NCI-H2227 (cell line): Measurements from ENCODE around the gene OVCH2.
"Not testable (repeated sequence)": the region's sequence is repeated elsewhere in the genome, so short reads cannot be mapped to it uniquely, and the experiment has no call there.

Source experiments
- DNase-seq: peaks from one replicate; lab custom pipeline; 2025; ENCODE audit not compliant: unreplicated experiment; lab: John Stamatoyannopoulos, UW

The OVCH2 gene

DNA sequence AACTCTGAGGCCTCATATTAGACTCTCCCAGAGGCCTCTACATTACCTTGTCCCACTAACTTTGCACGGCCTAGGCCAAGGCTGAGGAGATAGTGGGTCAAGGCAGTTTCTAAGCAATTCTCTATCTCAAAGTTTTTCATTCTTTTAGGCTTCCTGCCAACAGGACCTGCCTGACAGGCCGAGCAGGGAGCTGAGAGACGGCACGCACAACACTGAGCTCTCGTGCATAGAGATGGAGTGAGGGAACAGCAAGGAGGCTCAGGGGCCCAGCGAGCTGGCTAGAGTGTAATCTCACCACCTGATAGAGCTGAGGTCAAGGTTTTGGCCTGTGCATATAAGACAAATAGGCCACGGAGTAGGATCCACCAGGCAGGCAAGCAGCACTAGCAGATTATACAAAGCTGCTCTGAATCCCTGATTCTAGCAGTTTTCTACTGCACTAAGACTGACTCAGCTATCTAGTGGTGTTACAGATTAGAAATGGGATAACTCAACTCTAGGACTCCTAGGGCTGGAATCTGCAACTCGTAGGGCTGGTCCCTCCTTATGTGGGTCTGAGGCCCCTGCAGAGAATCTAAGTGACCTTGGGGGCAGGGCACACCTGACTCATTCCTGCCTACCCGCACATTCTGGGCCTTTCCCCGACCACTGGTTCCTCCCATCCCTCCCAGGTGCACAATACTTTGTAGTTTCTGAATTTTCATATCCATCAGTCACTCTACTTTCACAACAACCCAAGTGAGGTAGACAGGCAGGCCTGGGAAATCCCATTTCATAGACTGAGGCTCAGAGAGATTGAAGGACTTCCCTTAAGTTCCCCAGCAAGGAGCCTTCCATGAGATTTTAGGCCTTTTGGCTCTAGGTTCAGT is 34.7 kb downstream of the OVCH2 start:
- no peak for DNase-seq

DNA sequence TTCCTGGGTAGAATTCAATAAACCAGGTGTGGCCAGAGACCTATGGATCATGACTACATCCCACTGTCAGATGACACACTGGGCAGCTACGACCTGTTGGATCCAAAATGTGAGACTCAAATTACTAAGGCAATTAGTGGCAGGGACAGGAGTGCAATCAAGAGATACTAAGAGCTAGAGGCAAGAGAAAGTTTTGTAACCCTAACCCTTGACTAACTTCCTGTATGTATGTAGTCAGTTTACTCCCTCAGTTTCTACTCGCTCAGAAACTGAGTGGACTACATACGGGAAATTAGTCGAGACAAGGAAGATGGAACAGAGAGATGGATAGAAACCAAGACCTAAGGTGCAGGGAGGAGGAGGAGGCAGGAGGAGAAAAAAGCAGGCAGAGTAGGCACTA is 35.6 kb downstream of the OVCH2 start:
- no peak for DNase-seq

DNA sequence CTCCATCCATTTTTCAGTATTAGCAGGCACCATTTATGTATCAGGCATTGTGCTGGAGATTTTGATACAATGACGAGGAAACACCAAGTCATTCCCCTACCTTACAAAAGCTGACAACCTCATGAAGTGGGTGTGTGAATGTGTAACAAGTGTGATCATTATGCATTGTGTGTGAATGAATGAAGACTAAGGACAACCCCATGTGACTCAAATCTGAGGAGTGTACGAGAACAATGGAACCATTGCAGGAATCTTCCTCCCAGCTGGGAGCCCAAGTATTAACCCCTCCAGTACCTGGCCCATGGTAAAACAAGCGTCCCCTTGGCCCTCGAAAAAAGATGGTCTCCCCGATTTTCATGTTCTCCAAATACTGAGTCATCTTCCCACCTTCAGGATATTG is 37.4 kb downstream of the OVCH2 start:
- no peak for DNase-seq

DNA sequence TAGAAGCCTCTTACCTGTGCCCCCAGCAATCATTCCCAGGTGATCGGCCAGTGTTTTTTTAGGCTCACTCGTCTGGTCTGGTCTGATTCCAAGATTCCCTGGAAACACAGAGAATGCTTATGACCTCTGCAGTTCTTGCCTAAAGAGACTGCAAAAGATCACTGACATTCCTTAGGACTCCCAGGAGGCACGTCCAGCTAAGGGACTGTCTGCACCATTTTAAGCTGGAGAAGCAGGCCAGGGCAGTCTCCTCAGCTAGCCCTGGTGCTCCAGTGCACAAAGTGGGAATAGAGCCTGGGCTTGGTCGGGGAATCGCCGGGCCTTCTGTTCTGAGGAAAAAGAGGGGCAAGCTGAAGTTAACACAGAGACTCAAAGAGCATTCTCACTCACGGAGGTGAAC is 37.8 kb downstream of the OVCH2 start:
- DNase-seq, result no peak

DNA sequence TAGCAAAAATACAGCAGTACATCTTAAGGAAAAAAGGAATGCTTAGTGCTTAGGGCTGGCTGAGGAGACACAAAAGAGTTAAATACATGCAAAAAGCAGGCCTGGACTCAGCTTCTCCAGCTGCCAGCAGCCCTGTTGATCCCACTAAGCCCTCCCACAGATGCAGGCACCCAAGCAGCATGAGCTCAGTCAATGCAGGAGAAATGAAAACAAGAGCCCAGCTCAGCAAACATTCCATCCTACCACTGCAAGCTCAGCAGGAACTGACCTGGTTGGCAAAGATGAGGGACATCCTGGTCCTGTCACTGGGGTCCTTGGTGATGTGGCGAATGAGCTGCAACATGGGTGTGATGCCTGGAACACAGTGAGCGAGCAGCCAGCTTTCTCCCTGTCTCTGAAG is 38.8 kb downstream of the OVCH2 start:
- no peak for DNase-seq

DNA sequence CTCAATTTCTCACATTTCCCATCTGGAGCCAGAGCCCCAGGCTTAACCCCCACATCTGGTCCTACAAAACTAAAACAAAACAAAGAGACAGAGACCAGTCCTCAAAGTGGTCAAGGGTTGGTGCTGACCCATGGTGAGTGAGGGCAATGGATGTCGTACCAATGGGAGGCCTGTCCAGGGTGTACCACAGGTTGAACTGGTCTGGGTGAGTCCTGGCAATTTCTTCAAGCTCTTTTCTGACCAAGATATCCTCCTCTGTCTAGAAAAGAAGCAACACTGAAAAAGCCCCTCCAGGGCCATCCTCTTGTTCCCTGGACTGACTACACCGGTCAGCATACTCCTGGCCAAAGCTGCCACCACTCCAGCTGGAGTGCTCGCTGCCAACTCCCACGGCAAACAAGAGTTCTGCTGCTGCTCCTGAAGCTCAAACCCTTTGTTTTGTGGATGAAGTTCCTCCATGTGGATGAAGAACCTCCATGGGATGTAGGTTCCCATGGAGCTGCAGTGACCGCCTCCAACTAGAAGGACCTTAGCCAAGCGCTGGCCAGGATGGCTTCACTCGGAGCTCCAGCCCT is 39.9 kb downstream of the OVCH2 start:
- DNase-seq, result no peak

DNA sequence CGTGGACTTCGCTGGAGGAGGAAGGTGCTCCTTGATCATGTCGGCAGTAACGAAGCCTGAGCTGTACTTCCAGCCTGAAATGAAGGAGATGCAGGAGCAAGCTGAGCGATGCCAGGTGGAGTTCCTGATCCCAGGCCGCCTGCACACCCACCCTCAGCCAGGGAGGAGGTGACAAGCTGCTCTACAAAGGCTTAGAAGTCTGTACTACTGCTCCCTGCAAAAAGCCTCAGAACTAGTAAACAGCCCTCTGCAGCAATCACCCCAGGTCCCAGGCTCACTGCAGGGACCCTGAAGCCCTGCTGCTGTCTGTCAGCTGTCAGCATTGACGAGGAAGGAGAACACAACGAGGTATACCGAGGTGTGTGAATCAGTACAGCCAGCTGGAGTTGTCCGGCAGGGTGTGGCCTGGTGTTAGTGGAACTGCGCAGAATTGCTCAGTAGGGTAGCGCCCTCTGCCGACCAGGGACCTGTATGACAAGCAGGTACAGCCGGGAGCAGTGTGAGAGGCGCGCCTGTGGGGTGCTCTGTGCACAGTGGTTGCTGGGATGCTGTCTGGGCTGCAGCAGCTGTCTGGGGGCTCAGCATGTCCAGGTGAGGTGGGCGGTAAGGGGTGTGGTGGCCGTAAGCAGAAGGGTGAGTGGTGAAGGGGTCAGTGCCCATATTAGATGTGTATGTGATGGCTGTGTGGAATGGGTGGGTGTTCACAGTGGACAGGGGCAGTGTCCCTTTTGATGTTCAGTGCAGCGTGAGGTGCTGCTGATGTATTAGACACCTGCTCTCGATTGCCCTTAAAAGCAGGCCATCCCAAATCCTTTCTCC is 40.6 kb downstream of the OVCH2 start:
- DNase-seq, result peak; percentile 31

DNA sequence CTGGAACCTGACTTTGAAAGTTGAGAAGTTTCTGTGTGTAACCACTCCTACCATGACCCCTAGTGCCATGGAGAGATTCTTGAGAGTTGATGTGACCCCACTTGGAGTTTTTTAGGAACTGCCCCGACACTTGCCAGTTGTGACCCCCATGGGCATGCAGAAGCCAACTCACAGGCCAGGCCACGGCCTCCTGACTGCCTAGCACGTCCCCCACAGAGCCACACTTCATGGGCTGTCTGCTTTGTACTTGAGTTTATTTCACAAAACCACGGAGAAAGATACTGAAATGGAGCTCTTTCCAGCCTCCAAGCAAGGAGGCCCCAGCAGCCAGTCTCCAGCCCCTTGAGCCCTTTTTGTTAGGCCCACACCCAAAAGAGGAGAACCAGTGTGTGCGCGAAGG is 41.4 kb downstream of the OVCH2 start:
- no peak for DNase-seq

DNA sequence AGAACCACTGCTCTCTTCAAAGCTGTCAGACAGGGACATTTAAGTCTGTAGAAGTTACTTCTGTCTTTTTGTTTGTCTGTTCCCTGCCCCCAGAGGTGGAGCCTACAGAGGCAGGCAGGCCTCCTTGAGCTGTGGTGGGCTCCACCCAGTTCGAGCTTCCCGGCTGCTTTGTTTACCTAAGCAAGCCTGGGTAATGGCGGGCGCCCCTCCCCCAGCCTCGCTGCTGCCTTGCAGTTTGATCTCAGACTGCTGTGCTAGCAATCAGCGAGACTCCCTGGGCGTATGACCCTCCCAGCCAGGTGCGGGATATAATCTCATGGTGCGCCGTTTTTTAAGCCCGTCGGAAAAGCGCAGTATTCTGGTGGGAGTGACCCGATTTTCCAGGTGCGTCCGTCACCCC is 42.7 kb downstream of the OVCH2 start:
- not testable (repeated sequence) for DNase-seq

DNA sequence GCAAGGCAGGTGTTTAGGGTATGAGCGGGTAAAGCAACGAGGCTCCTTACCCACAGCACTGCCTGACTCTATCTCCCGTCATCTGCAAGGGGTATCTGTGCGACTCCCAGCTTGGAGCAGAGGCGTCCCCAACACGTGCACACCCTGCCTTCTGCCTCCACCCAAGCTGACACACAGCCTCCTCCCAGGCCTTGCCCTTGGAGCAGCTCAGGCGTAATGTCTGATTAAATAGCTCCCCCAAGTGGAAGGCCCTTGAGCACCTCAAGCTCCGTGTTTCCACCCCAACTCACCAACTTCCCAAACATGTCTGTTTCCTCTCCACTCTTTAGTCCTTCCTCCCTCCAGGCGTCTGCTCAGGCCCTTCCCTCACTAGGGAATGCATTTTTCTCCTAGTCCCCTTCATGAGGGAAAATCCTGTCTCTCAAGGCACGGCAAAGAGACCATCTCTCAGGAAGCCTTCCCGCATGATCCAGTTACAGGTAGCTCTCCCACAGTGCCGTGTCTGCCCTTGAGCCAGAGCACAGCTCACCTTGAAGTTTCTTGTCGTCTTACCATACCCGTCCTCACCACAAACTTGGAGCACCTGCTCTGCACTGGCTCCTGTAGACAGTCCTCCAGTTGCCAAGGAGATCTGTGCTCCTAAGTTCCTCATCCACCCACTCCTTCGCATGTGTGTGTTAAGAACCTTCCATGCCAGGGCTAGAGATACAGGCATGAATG is 48.8 kb downstream of the OVCH2 start:
- peak; percentile 7 for DNase-seq

DNA sequence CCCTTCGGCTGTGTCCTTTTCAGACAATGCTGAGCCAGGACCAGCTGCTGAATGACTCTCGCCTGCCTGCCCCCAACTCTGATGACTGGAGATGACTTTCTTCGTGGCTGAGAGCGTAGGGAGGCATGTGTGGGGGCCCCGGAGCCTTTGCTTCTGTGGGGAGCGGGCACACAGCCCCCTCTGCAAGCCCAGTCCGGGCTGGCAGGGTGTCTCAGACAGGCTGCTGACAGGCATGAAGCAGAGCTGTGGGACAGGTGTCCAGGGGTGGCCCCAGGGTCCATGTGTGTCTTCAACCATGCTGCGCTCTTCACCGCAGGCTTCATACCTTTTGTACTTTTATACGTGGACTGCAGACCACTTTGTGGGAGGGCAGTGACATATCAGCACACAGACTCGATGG is 49.6 kb downstream of the OVCH2 start:
- no peak for DNase-seq

DNA sequence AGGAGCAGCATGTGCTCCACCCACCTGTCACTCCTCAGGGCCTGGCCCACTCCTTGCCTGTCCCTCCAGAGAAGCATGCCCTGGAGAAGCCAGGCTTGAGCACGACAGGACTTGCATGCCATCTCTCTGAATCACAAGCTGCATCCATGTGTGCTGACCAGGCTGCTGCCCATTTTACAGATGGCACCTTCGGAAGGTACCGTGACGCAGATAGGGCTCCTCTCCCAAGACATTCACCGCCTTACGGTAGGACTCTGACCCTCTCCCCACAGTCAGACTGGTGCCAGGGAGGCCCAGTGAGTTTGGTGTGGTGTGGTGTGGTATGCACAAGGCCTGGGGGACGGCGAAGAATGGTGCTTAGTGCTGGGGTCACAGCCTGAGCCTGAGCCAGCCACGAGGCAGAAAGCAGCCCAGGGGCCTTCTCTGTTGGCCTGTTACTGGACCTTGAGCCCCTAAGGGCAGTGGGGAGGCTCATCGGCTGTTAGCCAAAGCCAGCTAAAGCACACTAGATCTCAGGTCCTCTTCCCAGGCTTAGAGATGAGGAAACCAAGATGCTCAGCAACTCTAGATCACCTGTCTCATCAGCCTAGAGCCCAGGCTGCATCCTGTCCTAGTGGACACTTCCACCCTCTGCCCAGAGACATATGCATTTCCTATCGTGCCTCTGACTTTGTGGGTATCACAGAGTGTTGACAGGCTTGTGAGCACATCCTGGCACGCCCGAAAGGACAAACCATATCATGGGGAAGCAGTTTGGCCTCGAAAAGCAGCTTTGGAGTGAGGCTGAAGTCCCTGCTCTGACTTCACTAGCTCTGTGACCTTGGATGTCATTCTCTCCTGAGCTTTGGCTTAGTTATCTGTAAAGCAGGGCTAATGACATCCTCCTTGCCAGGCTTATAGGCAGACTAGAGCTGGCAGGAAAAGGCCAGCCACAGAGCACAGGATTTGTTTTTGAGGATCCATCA is 50.7 kb downstream of the OVCH2 start:
- no peak for DNase-seq

DNA sequence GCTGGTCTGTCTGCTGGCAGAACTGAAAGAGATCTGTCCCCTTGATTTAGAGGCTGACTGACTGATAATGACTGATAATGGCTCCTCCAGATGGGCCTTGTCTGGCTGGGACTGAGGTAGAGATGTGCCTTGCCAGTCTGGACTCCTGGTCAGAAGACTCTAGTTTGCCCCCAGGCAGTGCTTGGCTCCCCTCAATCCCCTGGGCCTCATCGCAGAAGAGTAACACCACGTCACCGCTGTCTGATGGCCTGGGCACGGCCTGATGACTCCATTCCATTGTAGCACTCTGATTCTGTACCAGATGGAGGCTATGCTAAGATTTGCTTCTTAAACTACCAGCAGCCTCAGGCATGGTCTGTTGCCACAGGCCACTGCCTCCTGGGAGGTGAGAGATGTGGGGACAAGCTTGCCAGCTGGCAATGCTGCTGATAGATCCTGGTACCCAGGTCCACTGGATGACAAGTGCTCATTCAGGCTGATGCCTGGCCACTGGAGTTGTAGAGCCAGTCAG is 52.0 kb downstream of the OVCH2 start:
- no peak for DNase-seq

DNA sequence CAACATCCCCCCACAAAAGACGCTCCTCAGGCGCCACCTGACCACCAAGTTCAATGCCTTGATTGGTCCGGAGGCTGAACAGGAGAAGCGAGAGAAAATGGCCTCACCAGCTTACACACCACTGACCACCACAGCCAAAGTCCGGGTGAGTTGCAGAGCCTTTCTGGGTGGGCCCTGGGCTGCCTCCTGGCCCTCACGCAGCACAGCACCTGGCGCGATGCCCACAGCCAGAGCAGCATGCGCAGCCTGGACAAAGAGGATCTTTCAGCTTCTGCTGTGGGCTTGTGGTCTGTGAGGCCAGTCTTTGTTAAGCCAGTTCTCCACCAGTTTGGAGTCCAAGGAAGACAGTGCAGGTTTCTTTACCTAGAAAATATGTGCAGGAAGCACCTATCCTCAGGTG is 54.6 kb downstream of the OVCH2 start:
- DNase-seq, result no peak

DNA sequence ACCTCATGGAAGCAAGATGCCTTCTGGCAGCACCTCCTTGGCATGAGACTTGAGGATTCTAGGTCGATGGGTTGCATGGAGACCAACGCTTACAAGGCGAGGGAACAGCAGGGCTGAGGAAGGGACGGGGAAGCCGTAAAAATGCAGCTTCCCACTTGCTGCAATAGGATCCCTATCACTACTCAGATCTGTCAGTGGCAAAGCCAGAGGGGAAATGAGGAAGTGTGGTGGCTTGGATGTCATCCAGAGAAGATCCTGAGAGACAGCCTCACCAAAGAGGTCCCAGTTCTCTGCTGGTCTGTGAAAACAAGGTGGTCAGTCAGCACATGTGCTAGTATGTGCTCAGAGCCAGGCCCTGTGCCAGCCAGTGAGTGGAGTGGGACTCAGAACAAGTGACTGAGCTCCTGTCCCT is 55.1 kb downstream of the OVCH2 start:
- DNase-seq, result no peak

DNA sequence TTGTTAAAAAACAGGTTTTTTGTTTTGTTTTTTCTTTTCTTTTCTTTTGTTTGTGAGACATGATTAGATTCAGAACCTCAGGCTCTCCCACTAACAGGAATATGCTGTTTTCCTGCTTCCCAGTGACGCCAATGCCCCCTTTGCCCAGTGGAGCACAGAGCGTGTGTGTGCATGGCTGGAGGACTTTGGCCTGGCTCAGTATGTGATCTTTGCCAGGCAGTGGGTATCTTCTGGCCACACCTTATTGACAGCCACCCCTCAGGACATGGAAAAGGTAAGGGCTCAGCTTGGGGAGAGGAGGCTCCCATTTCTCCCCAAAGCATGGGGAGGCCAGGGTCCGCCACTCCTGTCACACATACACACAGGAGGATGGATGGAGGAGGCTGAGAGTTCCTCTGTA is 58.0 kb downstream of the OVCH2 start:
- DNase-seq, result no peak

DNA sequence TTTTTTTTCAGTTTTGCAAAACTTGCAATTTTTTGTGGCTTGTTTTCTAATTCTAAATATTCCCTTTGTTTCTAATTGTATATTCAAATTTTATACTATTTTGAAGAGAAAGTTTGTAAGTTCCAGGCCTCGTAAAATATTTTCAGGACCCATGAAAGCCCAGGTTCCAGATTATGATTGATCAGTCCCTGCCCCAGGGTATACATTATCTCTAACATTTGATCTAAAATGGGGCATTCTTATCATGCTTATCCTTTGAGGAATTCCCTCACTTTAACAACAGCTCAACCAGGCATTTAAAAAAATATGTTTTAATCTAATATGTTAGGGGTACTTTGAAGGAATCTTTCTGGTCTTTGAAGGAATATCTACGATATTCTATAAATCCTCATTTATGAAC is 59.4 kb downstream of the OVCH2 start:
- DNase-seq, result no peak

DNA sequence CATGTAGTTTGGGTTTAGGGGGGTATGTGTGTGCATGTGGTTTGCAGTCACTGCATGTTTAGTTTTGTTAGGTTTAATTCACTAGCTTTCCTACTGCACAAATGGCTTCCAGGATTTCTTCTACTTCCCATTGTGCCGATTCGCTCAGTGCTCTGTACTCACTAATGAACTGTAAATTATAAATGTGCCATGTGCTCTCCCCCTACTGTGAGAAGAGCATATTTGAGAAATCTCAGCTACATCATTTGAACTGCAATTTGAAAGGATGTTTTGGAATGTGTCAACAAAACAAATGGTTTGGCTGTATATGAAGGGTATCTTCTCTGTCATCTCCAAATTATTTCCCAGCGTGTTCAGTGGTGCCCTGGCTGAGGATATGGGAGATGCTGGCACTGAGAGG is 61.1 kb downstream of the OVCH2 start:
- DNase-seq, result no peak

DNA sequence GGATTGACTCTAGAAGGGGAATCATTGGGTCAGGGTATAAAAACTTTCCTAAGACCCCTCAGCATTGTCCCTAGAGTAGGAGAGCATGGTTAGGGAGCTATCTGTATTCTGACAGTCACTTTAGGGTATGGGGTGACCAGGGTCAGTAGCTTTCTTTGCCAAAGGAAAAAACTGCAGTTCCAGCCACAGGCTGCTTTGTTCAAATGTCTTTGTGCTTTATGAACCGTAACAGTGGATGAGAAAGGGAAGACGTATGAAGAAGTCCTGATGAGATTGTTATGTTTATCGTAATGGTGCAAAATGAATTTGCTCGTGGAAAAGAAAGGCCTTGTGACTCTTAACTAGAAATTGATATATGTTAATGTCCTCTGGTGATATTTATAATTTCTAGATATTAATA is 63.0 kb downstream of the OVCH2 start:
- DNase-seq, result no peak

DNA sequence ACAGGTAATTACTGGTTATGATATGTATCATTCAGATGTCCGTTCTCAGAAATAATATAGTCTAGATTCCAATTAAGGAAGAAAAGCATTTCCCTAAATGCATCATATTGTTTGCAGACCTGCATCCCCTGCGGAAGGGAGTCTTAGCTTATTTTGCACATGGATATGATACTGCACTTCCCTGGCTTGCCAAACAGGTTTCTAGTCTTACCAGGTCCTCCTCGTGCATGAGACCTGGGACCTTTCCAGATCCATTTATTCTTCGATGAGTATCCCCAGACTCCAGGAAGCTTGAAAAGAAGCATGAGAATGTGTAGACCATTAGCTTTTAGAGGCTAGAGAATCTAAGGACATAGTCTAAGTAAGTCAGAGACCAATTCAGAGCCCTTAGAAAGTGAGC is 63.5 kb downstream of the OVCH2 start:
- DNase-seq, result no peak
